Tibial nerve (tissue), 4 donors: ENCODE measurements around the gene CCDC88C. TPM values are rescaled to one million over a fixed set of nuclear protein-coding genes. Genes with fewer than 3 reads are reported as not detected.

ENCODE experiments used
- DNase-seq, 2 donors: peaks; one replicate each; pipeline ENCODE4 v3.0.0-alpha.2; 2019; ENCODE audit warnings: low spot score in 2 of 2
- H3K27ac ChIP-seq, 4 donors: fragments of 200-600 bp; sonication (generic) in 3 of 4; one replicate each; pipeline ENCODE4 v1.5.1; 2017 to 2019; ENCODE audit warnings: mild to moderate bottlenecking in 1 of 4
- H3K27me3 ChIP-seq, 2 donors: fragments of 200-600 bp; sonication (generic) in 1 of 2; one replicate each; pipeline versions ENCODE4 v1.5.1 to v1.6.0; 2017 to 2019
- H3K36me3 ChIP-seq, 3 donors: fragments of 200-600 bp; sonication (generic); one replicate each; pipeline ENCODE4 v1.5.1; 2018 to 2019
- H3K4me1 ChIP-seq, 4 donors: fragments of 200-600 bp; sonication (generic) in 3 of 4; one replicate each; pipeline ENCODE4 v1.5.1; 2017 to 2019
- H3K4me3 ChIP-seq, 4 donors: fragments of 200-600 bp; sonication (generic) in 3 of 4; one replicate each; pipeline ENCODE4 v1.5.1; 2017 to 2019; ENCODE audit warnings: mild to moderate bottlenecking in 1 of 4, moderate library complexity in 1 of 4
- H3K9me3 ChIP-seq, 4 donors: fragments of 200-600 bp; sonication (generic) in 3 of 4; one replicate each; pipeline ENCODE4 v1.5.1; 2017 to 2019
- CTCF ChIP-seq, 5 experiments: fragments of 200-600 bp in 3 of 5; fragments of 450-650 bp in 2 of 5; sonication (generic) in 3 of 5; IDR thresholded peaks; one replicate each; pipeline ENCODE4 v1.5.1; 2016 to 2019; ENCODE audit warnings: antibody characterized with exemption in 5 of 5, mild to moderate bottlenecking in 3 of 5, moderate library complexity in 2 of 5
- EP300 ChIP-seq, 2 donors: sonication (generic); formaldehyde crosslinking; IDR thresholded peaks; one replicate each; pipeline ENCODE4 v1.6.1; 2017; ENCODE audit warnings: antibody characterized with exemption in 2 of 2, mild to moderate bottlenecking in 1 of 2
- POLR2A ChIP-seq, 2 donors: fragments of 450-650 bp; IDR thresholded peaks; one replicate each; pipeline ENCODE4 v1.6.1; 2017; ENCODE audit warnings: antibody characterized with exemption in 2 of 2, mild to moderate bottlenecking in 2 of 2, moderate library complexity in 2 of 2
- WGBS, 2 donors: methylation state at CpG; one replicate each; pipeline ENCODE4 v1.1.5; 2018; 5-methylcytosine and 5-hydroxymethylcytosine counted together
- total RNA-seq, 4 donors: library from RNA; depleted of rRNA; stranded (reverse); fragments of >200 nt; gene quantifications; one replicate each; pipeline ENCODE4 v1.1.0, GENCODE V29; 2016

The CCDC88C gene
- total RNA-seq, 4 donors from 2014 or later, result 3.6 to 12.6 (median 6.8) TPM

DNA sequence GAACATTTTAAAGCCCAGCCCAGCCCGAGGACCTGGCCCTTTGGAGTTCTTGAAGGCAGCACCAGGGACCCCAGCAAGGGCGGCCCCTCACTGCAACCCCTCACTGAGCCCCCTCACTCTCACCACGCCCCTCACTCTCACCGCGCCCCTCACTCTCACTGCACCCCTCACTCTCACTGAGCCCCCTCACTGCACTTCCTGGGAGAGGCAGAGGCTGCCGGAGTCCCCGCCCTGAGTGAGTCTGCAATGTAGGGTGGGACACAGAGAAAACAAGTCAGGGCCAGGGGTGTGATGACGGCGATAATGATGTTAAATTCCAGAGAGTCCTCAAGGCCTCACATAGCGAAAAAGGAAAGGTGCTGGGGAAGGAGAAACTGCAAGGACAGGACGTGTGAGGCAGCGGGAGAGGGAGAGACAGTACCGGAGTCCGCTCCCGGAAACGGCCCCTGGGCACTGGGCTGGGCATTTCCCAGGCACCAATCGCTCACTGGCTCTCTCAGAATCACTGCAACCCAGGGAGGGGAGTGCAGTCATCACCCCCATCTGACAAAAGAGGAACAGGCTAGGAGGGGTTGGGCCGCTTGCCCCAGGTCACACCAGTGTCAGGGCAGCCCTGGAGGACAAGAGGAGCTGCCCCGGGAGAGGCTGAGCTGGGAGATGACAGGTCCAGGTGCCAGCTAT, 24.9 kb downstream of the CCDC88C start:
- no peak for DNase-seq
- 38 to 39% methylated on average over 18 to 19 of the region's 19 CpGs for WGBS, 2 donors
- TF ChIP-seq POLR2A (IDR thresholded peaks at IDR 0.05), result no peak
- no peak for TF ChIP-seq EP300 (IDR thresholded peaks at IDR 0.05)
- no peak for TF ChIP-seq CTCF (IDR thresholded peaks at IDR 0.05)
- H3K4me1 ChIP-seq, result peaks cover 0 to 16% (median 8%) of the 10 kb centered on the region in 4 donors
- H3K27ac ChIP-seq, result no peak overlapping the region
- H3K4me3 ChIP-seq, result no peak overlapping the region
- no peaks in the 10 kb centered on the region for H3K36me3 ChIP-seq
- peaks cover 0 to 74% of the 10 kb centered on the region in 2 donors for H3K27me3 ChIP-seq
- H3K9me3 ChIP-seq, result no peaks in the 10 kb centered on the region

DNA sequence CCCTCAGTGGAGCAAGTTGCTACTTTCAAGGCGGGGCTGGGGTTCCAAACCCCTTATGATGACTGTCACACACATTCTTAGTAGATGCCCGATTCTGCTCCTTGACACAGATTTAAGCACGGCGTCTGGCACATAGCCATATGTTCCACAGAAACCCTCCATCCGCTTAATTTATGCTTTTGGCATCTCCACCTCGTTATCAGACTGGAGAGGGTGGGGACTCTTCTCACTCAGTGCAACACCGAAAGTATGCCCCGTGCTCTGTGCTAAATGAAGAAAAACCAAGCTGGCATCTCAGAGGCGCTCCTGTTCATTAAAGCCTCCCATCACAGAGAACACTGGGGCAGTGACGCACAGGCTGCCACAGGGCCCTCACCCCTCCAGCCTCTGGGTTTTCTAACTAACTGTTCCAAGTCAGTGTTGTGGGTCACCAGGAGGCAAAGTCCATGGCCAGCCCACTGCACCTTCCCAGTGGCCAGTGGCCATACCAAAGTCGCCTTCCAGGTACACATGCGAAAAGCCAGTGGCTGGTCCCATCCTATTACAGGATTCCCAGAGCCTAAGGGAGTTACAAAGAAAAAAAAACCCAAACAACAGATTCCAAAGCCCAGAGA, 27.3 kb downstream of the CCDC88C start:
- Histone ChIP-seq H3K27ac (no peak overlapping the region), H3K9me3 (no peaks in the 10 kb centered on the region), H3K36me3 (no peaks in the 10 kb centered on the region), H3K4me1 (peaks cover 0 to 8% (median 0%) of the 10 kb centered on the region in 4 donors), H3K27me3 (peaks cover 0 to 55% of the 10 kb centered on the region in 2 donors), H3K4me3 (no peak overlapping the region)
- no peak for TF ChIP-seq POLR2A (IDR thresholded peaks at IDR 0.05)
- TF ChIP-seq CTCF (IDR thresholded peaks at IDR 0.05), result no peak
- TF ChIP-seq EP300 (IDR thresholded peaks at IDR 0.05), result no peak
- WGBS, 2 donors, result 77 to 80% methylated on average over 12 of the region's 12 CpGs
- DNase-seq, result no peak

DNA sequence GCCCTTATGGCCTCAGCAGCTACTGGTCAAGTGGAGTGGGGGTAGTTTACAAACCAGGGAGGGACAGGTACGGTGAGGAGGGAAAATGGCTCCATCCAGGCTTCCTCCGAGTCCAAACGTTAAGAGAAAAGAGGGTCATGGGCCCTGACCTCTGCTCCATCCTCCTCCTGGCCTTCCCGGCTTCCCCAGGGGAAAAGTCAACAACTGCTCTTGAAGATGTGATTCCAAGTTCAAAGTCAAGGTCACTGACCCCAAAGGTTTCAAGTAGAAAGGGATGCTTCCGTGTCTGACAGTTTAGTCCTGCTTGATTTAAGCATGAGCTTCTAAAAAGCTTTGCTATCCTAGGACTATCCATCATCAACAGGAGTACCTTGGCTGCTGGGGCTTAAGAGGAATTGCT, 28.5 kb downstream of the CCDC88C start:
- TF ChIP-seq EP300 (IDR thresholded peaks at IDR 0.05) (no peak), POLR2A (IDR thresholded peaks at IDR 0.05) (no peak), CTCF (IDR thresholded peaks at IDR 0.05) (no peak)
- no peak for DNase-seq
- no peak overlapping the region for H3K27ac ChIP-seq
- H3K27me3 ChIP-seq, result peaks cover 0 to 44% of the 10 kb centered on the region in 2 donors
- 64 to 66% methylated on average over 5 of the region's 5 CpGs for WGBS, 2 donors
- no peaks in the 10 kb centered on the region for H3K36me3 ChIP-seq
- H3K4me1 ChIP-seq, result peaks cover 0 to 8% (median 0%) of the 10 kb centered on the region in 4 donors
- no peak overlapping the region for H3K4me3 ChIP-seq
- no peaks in the 10 kb centered on the region for H3K9me3 ChIP-seq

DNA sequence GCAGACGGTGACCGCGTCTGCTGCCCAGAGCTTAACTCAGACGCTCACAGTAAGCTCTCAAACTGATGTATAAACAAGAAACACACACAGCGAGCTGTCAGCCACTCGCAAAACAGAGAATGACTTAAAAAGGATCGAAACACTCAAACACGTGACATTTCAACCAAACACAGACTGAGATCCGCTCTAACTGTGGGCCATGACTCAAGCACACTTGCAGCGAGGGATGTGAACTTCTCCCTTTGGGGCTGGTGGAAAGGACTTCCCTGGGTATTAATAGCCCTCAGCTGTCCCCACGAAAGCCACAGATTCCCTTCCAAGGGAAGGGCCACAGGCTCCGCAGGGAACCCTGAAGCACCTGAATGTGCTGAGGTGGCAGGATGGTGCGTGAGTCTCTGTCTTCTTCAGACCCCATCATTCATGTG, 29.1 kb downstream of the CCDC88C start:
- WGBS, 2 donors, result 81 to 82% methylated on average over 13 of the region's 13 CpGs
- H3K9me3 ChIP-seq, result no peaks in the 10 kb centered on the region
- H3K36me3 ChIP-seq, result no peaks in the 10 kb centered on the region
- H3K27ac ChIP-seq, result no peak overlapping the region
- peak in 1 of 2 donors; percentile 7 for TF ChIP-seq EP300 (IDR thresholded peaks at IDR 0.05)
- TF ChIP-seq CTCF (IDR thresholded peaks at IDR 0.05), result no peak
- H3K4me1 ChIP-seq, result peaks cover 0 to 8% (median 0%) of the 10 kb centered on the region in 4 donors
- peaks cover 0 to 38% of the 10 kb centered on the region in 2 donors for H3K27me3 ChIP-seq
- no peak overlapping the region for H3K4me3 ChIP-seq
- DNase-seq, result no peak

GRCh38 chr14:91387951-91388381, 29.7 kb downstream of the CCDC88C start:
- WGBS, 2 donors, result 79 to 88% methylated on average over 10 of the region's 10 CpGs
- no peak overlapping the region for H3K27ac ChIP-seq

More at GRCh38 chr14:91387951-91388381, 29.7 kb downstream of the CCDC88C start:
- no peak for TF ChIP-seq EP300 (IDR thresholded peaks at IDR 0.05)
- no peak for TF ChIP-seq POLR2A (IDR thresholded peaks at IDR 0.05)
- TF ChIP-seq CTCF (IDR thresholded peaks at IDR 0.05), result no peak
- Histone ChIP-seq H3K4me3 (no peak overlapping the region), H3K27me3 (peaks cover 0 to 34% of the 10 kb centered on the region in 2 donors), H3K36me3 (no peaks in the 10 kb centered on the region), H3K4me1 (peaks cover 0 to 8% (median 0%) of the 10 kb centered on the region in 4 donors), H3K9me3 (no peaks in the 10 kb centered on the region)
- DNase-seq, result no peak
